ENCODE data around the gene SPACA7.
"Not testable (repeated sequence)": the region's sequence is repeated elsewhere in the genome, so short reads cannot be mapped to it uniquely, and the experiment has no call there.

SPACA7 gene

GRCh38 chr13:112351825-112352224 lies 24.3 kb upstream of the SPACA7 start:
- no peak for DNase-seq

GRCh38 chr13:112353856-112354255 lies 22.3 kb upstream of the SPACA7 start:
- no peak for DNase-seq

- DNase-seq: no peak
Observed at GRCh38 chr13:112354330-112355273, 21.6 kb upstream of the SPACA7 start.

GRCh38 chr13:112355274-112355838 lies 20.8 kb upstream of the SPACA7 start:
- DNase-seq: no peak

GRCh38 chr13:112356190-112356589 lies 20.0 kb upstream of the SPACA7 start:
- DNase-seq: no peak

GRCh38 chr13:112358156-112358555 lies 18.0 kb upstream of the SPACA7 start:
- DNase-seq: no peak

- no peak for DNase-seq
Observed at GRCh38 chr13:112362021-112362420, 14.1 kb upstream of the SPACA7 start.

- no peak for DNase-seq
Observed at GRCh38 chr13:112363867-112364528, 12.2 kb upstream of the SPACA7 start.

GRCh38 chr13:112366907-112367646 lies 9.1 kb upstream of the SPACA7 start:
- DNase-seq: no peak

- DNase-seq: no peak
Observed at GRCh38 chr13:112368883-112369282, 7.3 kb upstream of the SPACA7 start.

- no peak for DNase-seq
Observed at GRCh38 chr13:112370311-112370710, 5.8 kb upstream of the SPACA7 start.

- no peak for DNase-seq
Observed at GRCh38 chr13:112374271-112374670, 1.9 kb upstream of the SPACA7 start.

GRCh38 chr13:112391746-112392145 lies 15.6 kb downstream of the SPACA7 start:
- no peak for DNase-seq

- no peak for DNase-seq
Observed at GRCh38 chr13:112392719-112393118, 16.6 kb downstream of the SPACA7 start.

- DNase-seq: not testable (repeated sequence)
Observed at GRCh38 chr13:112395022-112395421, 18.9 kb downstream of the SPACA7 start.

- DNase-seq: not testable (repeated sequence)
Observed at GRCh38 chr13:112395941-112396340, 19.8 kb downstream of the SPACA7 start.

GRCh38 chr13:112397108-112397507 lies 21.0 kb downstream of the SPACA7 start:
- DNase-seq: no peak

- DNase-seq: not testable (repeated sequence)
Observed at GRCh38 chr13:112398347-112398746, 22.2 kb downstream of the SPACA7 start.

- DNase-seq: not testable (repeated sequence)
Observed at GRCh38 chr13:112409828-112410227, 33.7 kb downstream of the SPACA7 start.

- DNase-seq: no peak
Observed at GRCh38 chr13:112416647-112417046, 40.5 kb downstream of the SPACA7 start.

GRCh38 chr13:112417079-112417478 lies 40.9 kb downstream of the SPACA7 start:
- no peak for DNase-seq

GRCh38 chr13:112424098-112424497 lies 47.9 kb downstream of the SPACA7 start:
- DNase-seq: no peak

- no peak for DNase-seq
Observed at GRCh38 chr13:112428704-112429103, 52.5 kb downstream of the SPACA7 start.

Measured in NCI-H187 (cell line).